ENCODE results near the gene RAP1GAP.
A peak's percentile ranks its signal among the peaks of the same experiment; 100 is the strongest.

The RAP1GAP gene

DNA sequence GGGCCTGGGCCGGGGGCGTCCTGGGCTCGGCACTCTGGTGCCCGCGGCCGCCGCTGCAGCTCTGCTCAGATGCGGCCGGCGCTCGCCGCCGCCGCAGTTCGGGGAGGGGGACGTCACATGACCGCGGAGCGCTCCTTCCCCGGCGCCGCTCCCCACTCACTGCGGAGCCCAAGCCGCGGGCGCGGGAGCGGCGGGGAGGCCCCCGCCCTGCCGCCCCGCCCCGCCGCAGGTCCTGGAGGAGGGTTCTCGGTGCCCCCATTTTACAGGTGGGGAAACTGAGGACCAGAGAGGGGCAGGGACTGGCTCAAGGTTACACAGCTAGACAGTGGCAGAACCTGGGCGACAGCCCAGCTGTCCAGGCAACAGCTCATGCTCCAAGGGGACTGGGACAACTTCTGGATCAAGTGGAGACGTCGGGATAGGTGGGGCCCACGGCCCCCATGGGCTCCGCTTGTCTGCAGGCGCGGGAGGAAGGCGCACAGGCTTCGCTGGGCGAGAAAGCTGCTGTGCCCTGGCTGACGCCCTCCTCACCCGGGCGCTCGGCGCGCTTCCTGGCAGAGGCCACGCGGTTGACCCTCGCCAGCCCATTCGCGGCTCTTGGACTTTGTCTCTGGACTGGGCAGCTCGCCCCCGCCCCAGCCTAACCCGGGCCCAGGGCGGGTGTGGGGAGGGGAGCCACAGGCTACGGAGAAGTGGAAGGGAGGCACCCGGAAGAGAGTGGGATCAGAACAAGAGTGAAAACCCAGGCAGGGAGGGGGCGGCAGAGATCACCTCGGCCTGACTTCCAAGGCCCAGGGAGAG, at the start of gene RAP1GAP:
Gene RAP1GAP (minus strand): TSS at position 100 of the 801 bp plus-strand sequence. CDS start 49,325 bp downstream, outside the sequence.
- no peak for FAIRE-seq

DNA sequence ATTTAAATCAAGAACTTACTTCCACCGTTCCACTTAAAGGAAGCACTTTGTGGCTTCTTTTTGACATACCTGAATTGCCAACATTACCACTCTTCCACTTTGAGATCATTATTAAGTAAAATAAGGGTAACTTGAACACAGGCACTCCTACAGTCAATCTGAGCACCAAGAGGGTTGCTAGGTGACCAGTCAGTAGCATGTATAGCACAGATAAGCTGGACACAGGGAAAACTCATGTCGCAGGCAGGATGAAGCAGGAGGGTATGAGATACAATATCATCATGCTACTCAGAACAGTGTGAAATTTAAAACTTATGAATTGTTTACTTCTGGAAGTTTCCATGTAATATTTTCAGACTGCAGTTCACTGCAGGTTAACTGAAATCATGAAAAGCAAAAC, 47.0 kb upstream of the RAP1GAP start:
- FAIRE-seq: no peak

DNA sequence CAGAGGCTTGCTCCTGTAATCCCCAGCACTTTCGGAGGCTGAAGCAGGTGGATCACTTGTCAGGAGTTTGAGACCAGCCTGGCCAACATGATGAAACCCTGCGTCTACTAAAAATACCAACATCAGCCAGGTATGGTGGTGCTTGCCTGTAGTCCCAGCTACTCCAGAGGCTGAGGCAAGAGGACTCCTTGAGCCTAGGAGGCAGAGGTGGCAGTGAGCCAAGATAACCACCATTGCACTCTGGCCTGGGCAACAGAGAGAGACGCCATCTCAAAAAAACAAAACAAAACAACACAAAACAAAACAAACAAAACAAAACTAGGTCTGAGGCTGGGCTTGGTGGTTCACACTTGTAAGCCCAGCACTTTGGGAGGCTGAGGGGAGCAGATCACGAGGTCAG, 38.7 kb upstream of the RAP1GAP start:
- no peak for FAIRE-seq

DNA sequence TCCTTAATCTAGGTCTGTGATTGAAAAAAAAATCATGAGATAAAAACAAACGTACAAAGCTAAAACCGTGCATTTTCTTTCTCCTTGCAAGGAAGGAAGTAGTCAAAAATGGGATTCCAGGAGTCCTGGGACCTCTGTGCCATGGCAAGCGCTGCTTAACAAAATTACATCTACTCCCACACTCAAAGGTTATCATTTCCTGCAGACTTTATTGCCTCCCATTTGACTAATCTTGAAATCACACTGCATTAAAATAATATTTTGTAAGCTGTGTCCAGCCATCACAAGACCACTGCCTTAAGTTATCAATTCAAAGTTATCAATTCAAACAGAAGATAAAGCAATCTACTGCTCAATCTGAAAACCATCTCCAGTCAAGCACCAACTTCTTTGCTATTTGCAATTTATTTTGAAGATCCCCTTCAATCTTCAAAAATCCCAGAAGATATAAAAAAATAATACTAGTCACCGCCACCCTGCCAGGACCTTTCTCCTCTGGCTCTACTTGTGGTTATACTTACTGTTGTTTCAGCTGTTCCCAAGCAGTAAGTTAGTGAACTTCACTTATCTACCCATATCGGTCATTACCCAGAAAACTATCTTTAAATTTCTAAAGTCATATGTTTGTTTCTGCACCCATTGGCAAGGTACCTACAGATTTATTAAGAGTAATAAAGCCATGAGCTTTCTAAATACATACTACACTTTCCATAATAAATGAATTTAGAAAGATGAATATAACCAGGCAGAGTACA, 38.1 kb upstream of the RAP1GAP start:
- FAIRE-seq: no peak

DNA sequence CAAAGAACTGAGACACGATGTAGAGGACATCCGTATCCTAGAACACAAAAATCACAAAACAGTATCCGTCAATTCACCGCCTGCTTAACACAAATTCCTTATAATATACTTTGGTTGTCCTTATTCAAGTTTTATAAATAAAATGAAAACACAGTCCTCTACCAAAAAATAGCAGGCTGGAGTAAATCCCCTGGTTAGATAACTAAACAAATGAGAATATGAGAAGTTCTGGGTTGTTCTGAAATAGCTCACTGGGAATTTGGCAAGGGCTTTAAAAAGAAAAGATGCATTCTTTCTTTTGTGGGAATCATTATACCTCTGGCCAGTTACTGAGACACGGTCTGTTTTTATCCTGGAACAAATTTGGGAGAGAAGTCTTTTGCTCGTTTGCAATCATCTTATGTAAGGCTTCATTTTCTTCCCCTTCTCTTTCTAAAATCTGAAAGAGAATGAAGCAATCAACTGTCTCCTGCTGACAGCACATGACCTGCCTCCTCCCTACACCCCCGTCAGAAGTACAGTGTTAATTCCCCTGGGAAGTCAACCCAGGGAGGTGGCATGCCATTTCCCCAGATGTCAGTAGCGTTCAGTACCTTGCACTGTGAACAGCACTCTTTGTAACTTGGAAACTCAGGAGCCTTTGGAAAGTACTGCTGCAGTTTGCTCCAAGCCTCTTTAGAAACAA, 37.1 kb upstream of the RAP1GAP start:
- no peak for FAIRE-seq

DNA sequence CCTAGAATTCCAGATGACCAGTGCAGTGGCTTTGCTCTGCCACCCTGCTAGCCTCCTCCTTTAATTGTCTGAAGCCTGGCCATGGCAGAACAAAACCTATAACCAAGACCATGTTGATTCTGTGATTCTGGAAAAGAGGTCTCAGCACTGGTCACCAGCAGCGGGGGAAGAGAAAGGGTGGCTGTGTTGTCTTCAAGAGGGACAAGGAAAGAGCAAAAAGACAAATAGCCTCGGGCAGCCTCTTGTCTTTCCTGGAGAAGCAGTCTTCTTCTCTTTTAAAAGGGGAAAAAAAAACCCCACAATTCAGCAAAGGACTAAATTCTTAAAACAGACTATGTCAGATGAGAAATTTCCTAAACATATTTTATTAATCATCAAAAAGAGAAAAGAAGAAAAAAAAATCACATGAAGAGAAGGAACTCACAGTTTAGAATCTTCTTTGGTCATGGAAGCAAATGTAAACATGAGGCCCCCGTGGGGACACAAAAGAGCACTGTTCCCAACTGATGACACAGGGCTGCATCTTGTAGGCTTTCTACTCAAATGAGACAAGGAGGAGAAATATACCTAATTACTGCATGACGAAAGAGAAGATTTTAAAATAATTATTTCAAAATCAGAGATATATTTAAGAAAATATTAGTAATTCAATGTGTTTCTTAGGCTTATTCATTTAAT, 36.3 kb upstream of the RAP1GAP start:
- peak; percentile 19 for FAIRE-seq

DNA sequence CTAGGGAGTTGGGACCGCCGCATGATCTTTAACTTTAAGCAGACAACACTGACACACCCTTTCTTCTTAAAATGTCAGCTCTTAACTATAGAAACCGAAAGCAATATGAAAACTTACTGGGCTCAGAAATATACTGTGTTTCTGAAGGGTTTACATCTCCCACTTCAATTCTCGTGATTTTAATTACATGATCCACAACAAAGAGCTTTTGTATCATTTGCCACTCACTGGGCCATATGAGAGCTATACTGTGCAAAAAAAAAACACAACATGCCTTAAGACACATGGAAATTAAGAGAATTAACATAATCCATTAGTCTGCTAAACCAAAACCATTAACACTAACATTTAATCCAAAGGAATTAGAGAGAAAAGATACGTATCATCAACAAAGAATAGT, 35.0 kb upstream of the RAP1GAP start:
- no peak for FAIRE-seq

DNA sequence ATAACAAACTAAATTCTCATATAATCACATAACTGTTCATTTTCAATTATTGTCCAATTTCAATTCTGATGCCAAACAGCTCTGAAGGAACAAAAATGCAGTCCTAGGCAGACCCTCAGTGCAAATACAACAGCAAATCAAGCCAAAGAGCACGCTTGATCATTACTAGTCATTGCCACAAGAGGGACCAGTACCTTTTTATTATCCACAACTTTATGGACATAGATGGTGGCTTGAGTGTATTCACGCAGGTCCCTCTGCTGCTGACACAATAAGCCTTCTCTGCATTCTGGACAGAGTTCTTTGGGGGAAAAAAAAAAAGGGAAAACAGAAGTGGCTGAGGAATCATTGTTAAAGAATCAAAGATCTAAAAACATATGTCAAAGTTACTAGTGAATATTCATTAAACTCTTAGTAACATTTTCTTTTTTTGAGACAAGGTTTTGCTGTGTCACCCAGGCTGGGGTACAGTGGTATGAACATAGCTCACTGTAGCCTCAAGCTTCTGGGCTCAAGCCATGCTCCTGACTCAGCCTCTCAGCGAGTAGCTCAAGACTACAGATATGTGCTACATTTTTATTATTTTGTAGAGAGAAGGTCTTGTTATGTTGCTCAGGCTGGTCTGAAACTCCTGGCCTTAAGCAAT, 34.3 kb upstream of the RAP1GAP start:
- peak; percentile 85 for FAIRE-seq

DNA sequence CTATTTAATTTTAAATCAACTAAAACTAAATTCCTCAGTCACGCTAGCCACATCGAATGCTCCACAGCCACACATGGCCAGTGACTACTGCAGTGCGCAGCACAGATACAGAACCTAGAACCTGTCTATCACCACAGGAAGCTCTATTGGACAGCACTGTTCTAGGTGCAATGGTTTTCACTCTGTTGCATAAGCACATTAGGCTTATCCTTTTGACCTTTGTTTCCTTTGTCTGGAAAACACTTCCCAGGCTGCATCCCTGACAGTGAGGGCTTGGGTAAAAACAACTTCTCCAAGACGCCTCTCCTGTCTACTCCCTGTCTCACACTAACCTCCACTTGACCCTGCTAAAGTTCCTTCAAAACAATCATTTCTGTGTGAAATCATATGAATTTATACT, 33.6 kb upstream of the RAP1GAP start:
- no peak for FAIRE-seq

DNA sequence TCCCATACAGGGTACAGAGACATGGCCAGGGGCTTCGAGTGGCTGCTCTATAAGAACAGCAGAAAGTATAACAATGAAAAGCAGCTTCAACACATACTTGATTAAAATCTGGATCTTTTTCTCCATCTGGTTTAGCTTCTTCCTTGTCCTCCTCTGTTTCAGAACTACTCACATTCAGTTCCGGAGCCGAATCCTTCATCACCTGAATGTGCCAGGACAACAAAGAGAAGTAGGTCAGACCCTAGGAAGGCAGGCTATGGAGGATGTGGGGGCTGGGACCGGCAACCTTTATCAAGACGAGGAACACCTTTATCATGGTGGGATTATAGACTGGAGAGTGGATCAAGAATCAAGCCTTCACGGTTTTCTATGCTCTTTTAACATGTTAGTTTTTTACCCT, 32.2 kb upstream of the RAP1GAP start:
- no peak for FAIRE-seq

DNA sequence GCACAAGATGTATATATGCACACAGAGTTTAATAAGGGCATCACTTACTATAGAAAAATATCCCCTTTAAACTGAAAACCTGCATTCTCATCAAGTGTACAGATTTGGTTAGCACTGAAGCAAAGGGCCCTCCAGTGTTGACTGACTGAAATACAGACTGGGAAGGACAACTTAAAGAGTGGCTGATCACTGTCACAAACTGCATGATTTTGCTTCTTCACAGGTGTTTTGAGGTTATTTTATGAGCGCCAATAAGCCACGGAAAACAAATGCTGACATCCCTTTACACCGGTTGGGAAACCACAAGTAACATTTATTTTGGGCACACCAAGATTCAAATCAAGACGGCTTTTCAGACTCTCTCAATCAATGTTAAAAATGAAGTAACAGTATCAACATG, 30.9 kb upstream of the RAP1GAP start:
- FAIRE-seq: no peak

DNA sequence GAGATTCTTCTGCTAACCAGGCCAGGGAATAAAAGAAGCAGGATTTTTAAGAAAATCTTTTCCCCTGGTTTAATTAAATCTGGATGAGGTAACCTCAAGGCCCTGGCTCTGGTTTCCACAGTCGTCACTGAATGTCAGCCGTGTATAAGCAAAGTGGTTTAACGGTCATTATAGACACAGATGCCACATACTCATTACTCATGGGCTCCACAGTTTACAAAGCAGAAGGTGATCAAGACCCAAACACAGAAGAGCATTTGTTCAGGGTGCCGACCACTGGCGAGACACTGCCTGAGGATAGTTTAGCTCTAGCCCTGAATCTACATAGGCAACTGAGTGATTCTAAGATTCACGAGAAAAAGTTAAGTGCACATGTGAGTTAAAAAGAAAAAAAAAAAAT, 27.8 kb upstream of the RAP1GAP start:
- no peak for FAIRE-seq

DNA sequence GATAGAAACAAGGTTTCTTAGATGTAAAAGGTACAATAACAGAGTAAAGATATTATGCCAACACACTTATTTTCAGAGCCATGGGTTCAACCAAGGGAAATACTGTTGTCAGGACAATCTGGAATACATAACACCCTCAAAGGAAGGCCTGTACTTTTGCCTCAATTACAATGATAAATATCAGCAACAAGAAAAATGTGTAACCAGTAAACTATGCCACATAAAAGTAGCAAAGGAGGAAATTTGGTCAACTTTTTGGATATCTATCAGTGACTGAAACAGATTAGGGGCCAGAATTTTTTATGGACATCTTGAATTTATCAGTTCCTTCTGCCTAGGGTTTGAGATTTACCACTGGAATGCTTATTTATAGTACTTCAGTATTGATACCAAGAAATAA, 24.6 kb upstream of the RAP1GAP start:
- FAIRE-seq: no peak

DNA sequence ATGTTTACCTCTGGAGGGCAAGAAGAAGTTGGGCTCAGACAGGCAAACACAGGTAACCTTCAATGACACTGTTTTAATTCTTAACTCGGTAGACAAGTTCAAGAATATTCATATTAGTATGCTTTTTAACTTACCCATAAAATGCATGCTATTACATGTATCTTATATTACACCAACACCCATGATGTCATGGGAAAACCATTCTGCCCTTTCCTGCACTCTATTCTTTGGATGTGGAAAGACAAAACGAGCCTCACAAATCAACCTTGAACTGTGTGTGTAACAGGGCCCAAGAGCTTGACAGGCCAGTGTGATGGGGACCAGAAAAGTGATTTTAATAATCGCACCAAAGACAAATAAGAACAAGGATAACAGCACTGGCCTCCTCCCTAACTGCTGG, 22.6 kb upstream of the RAP1GAP start:
- FAIRE-seq: no peak

DNA sequence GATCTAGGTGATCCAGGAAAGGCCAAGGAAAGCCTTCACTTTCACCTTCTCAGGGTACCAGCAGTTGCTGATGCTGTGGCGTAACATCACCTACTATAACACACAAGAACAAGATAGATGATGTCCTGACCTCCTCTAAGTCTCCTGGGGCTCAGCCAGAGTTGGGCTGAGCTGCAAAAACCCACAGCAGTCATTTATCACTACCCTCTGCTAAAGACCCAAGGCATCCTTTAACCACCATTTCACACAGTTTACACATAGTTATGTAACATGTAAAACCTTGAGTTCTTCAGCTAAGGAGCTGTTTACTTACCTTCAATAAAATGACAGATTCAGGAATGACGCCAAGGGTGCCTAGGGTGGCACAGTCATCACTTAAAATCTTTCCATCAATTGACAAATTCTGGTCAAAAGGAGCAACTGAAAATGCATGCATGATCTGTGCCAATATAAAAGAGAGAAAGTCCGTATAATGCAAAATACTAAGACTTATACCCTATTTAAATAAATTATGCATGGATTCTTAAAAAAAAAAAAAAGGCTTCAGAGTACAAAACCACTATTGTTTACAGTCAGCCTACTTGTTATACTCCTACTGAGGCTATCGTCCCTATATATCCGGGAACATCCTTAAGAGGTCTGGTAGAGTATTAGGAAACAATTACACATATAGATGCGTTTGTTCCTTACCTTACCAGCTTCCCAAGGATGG, 20.7 kb upstream of the RAP1GAP start:
- no peak for FAIRE-seq

DNA sequence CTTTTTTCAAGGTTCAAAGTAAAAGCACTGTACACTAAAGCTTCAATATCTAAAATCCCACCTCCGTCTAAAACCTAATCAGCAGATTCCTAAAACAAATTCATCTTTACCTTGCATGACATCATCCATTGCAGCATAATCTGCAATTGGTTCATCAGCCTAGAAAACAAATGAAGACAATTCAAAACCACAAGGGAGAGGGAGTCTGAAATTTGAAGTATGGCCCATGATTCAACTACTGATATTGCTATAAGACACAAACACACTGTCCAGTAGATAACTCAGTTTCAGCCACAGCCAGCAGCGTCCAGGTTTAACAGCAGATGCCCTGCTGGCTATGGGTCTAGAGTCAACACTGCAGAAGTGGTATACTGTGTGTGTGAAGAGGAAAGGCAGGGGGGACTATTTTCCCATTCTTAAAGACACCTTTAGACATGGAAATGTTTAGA, 17.9 kb upstream of the RAP1GAP start:
- FAIRE-seq: no peak

DNA sequence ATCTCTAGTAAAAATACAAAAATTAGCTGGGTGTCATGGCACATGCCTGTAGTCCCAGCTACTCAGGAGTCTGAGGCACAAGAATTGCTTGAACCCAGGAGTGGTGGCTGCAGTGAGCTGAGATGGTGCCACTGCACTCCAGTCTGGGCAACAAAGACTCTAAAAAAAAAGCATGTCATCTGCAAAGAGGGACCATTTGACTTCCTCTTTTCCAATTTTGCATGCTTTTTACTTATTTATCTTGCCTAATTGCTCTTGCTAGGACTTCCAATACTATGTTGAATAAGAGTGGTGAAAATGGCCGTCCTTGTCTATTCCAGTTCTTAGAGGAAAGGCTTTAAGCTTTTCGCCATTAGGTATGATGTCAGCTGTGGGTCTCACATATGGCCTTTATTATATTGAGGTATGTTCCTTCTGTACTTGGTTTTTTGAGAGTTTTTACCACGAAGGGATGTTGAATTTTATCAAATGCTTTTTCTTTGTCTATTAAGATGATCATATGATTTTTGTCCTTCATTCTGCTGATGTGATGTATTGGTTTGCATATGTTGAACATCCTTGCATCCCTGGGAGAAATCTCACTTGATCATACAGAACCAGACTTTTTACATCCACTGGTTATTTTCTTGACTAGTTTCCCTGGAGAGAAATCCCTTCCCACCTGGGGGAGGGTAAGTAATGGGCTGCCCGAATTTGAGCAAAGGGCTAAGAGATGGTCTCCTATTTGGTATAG, 17.0 kb upstream of the RAP1GAP start:
- FAIRE-seq: no peak

DNA sequence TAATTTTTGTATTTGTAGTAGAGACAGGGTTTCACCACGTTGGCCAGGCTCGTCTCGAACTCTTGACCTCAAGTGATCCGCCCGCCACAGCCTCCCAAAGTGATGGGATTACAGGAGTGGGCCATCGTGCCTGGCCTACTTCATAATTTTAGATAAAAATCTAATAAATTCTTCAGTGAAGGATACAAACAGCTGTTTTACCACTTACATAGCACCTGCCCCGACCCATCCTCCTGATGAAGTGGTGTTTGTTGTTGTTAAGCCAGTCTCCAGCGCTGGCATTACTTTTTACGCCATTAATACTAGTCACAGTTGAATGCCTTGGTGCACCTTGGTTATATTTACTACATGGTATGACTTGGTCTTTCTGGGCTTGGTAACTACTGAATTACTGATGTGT, 12.3 kb upstream of the RAP1GAP start:
- no peak for FAIRE-seq

DNA sequence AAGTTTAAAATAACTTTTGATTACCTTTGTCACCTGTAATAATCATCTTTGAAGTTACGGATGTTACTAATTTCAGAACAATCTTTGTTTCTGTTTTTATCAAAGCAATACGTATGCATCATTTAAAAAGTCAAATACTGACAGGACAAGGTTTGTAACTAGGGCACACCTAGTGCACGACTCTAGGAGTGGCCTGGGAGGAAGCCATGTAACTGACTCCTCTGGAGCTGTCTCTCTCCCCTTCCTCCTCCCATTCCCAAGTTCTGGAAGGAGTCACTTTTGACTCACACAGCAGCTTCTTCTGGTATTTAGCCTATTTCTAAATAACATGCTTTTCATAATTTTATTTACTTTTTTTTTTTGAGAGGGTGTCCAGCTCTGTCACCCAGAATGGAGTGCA, 11.8 kb upstream of the RAP1GAP start:
- no peak for FAIRE-seq

DNA sequence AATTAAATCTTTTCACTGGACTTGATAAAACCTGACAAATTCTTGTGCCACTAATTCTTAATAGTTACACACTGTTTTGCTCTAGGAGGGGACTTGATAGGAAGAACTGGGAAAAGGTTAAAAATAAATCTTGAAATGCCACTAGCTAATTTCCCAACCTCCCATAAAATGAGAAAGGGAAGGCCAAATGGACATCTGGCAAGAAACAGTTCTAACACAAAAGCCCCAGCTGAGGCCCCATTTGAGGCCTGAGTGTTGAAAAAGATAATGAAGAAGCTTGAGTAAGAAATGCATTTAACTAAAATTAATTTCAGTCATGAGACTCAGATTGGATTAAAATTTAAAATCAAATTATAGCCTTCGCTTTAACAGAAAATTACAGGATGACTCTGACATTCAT, 11.2 kb upstream of the RAP1GAP start:
- no peak for FAIRE-seq

DNA sequence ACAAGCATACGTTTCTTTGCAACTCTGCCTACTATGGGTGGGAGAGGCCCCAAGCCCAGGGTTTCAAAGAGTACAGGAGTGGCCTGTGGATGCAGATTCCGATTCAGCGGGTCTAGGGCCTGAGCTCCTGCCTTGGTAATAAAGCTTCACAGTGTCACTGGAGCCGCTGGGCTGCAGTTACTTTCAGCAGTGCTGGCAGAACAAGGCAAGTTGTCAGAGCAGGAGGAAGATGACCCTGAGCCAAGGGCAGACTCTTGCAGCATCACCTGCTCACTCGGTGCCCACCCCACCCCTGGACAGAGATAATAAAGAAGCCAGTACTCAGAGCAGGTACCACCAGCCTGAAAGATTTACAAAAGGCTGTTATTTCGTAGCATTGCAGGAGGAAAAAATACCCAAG, 8.0 kb upstream of the RAP1GAP start:
- no peak for FAIRE-seq

Data from G401.6 (cell line).